Activated naive CD4-positive, alpha-beta T cell treated with anti-CD3 and anti-CD28 coated beads, Interleukin-2, amount 10 ng/mL, durations not matched to agents 7 days and 5 days (primary cell): ENCODE measurements around the gene PEMT.
"Not testable (repeated sequence)": the region's sequence is repeated elsewhere in the genome, so short reads cannot be mapped to it uniquely, and the experiment has no call there.

Experiments used
- CTCF ChIA-PET: fragments of 350-600 bp; sonication (Branson Sonifier 250); formaldehyde crosslinking; loops from one replicate; lab custom pipeline; 2021; ENCODE audit warnings: antibody characterized with exemption; lab: Charles Lee
- DNase-seq: peaks from one replicate; pipeline ENCODE4 v3.0.0-alpha.2; 2020
- H3K27ac Mint-ChIP-seq: one replicate; pipeline ENCODE4 v1.8.0; 2021; ENCODE audit warnings: mild to moderate bottlenecking, moderate library complexity, mixed read lengths
- H3K27me3 Mint-ChIP-seq: one replicate; pipeline ENCODE4 v1.8.0; 2021; ENCODE audit warnings: mild to moderate bottlenecking, mixed read lengths
- H3K36me3 Mint-ChIP-seq: one replicate; pipeline ENCODE4 v1.8.0; 2021; ENCODE audit warnings: mixed read lengths
- H3K4me1 Mint-ChIP-seq: one replicate; pipeline ENCODE4 v1.8.0; 2021; ENCODE audit warnings: mixed read lengths
- H3K4me3 Mint-ChIP-seq: one replicate; pipeline ENCODE4 v1.8.0; 2021; ENCODE audit warnings: mild to moderate bottlenecking, moderate library complexity, mixed read lengths
- H3K9me3 Mint-ChIP-seq: one replicate; pipeline ENCODE4 v1.8.0; 2021; ENCODE audit warnings: mixed read lengths

PEMT gene

GRCh38 chr17:17493249-17493985 lies 98.1 kb downstream of the PEMT start:
- no peaks in the 10 kb centered on the region for H3K9me3 Mint-ChIP-seq
- no peak for DNase-seq
- CTCF ChIA-PET: no interaction called here
- H3K4me3 Mint-ChIP-seq: no peak overlapping the region
- H3K4me1 Mint-ChIP-seq: peaks cover 18% of the 10 kb centered on the region
- H3K36me3 Mint-ChIP-seq: peaks cover 23% of the 10 kb centered on the region
- peaks cover 46% of the 10 kb centered on the region for H3K27me3 Mint-ChIP-seq
- H3K27ac Mint-ChIP-seq: no peak overlapping the region

DNA sequence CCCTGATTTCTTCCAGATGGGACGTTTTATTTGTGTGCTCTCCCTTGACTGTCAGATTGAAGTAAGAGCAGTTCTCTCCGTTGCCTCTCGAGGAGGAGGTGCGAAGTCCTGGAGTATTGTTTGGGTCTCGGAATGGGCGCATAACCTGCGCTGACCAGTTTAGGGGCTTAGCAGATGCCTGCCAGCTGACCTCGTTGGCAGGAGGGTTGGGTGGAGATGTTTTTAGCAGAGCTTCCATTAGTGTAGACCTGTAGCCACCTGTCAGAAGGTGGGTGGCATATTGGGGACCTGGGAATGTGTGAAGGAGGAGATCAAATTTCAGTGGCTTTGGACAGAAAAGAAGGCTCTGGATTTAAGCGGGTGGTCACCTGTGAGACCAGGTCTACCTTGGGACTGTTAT lies 98.9 kb downstream of the PEMT start:
- Mint-ChIP-seq H3K9me3 (no peaks in the 10 kb centered on the region), H3K27ac (no peak overlapping the region), H3K4me3 (no peak overlapping the region), H3K27me3 (peaks cover 38% of the 10 kb centered on the region), H3K36me3 (peaks cover 29% of the 10 kb centered on the region), H3K4me1 (peaks cover 21% of the 10 kb centered on the region)
- no peak for DNase-seq
- CTCF ChIA-PET: no interaction called here

GRCh38 chr17:17492085-17492484 lies 99.4 kb downstream of the PEMT start:
- Mint-ChIP-seq H3K27me3 (peaks cover 33% of the 10 kb centered on the region), H3K4me3 (no peak overlapping the region), H3K36me3 (peaks cover 34% of the 10 kb centered on the region), H3K9me3 (no peaks in the 10 kb centered on the region), H3K27ac (no peak overlapping the region), H3K4me1 (peaks cover 18% of the 10 kb centered on the region)
- CTCF ChIA-PET: interaction anchor here (2.1 kb wide), 1 partner anchor 137 kb away, joined by 7 read pairs; no protein-coding TSS in a partner anchor
- DNase-seq: no peak

GRCh38 chr17:17491546-17491988 lies 99.9 kb downstream of the PEMT start:
- CTCF ChIA-PET: interaction anchor here (2.1 kb wide), 1 partner anchor 137 kb away, joined by 7 read pairs; no protein-coding TSS in a partner anchor
- H3K27ac Mint-ChIP-seq: no peak overlapping the region
- peaks cover 38% of the 10 kb centered on the region for H3K36me3 Mint-ChIP-seq
- DNase-seq: no peak
- no peaks in the 10 kb centered on the region for H3K9me3 Mint-ChIP-seq
- peaks cover 30% of the 10 kb centered on the region for H3K27me3 Mint-ChIP-seq
- H3K4me1 Mint-ChIP-seq: peaks cover 18% of the 10 kb centered on the region
- no peak overlapping the region for H3K4me3 Mint-ChIP-seq

GRCh38 chr17:17491031-17491471 lies 100.5 kb downstream of the PEMT start:
- Mint-ChIP-seq H3K9me3 (no peaks in the 10 kb centered on the region), H3K4me3 (no peak overlapping the region), H3K36me3 (peaks cover 38% of the 10 kb centered on the region), H3K27me3 (peaks cover 29% of the 10 kb centered on the region), H3K27ac (no peak overlapping the region), H3K4me1 (peaks cover 18% of the 10 kb centered on the region)
- CTCF ChIA-PET: interaction anchor here (1.6 to 2.1 kb wide), 2 partner anchors 136 to 150 kb away, joined by 4 to 7 read pairs; no protein-coding TSS in a partner anchor
- DNase-seq: no peak

- H3K4me1 Mint-ChIP-seq: peaks cover 10% of the 10 kb centered on the region
- H3K36me3 Mint-ChIP-seq: peaks cover 42% of the 10 kb centered on the region
- H3K27me3 Mint-ChIP-seq: no peaks in the 10 kb centered on the region
- CTCF ChIA-PET: interaction anchor here (1.3 kb wide), 1 partner anchor 9 kb away, joined by 4 read pairs; no protein-coding TSS in a partner anchor
- H3K9me3 Mint-ChIP-seq: no peaks in the 10 kb centered on the region
- DNase-seq: no peak
- no peak overlapping the region for H3K4me3 Mint-ChIP-seq
- no peak overlapping the region for H3K27ac Mint-ChIP-seq
Measured at GRCh38 chr17:17487998-17488397, 103.5 kb downstream of the PEMT start.

GRCh38 chr17:17486416-17486815 lies 105.1 kb downstream of the PEMT start:
- H3K9me3 Mint-ChIP-seq, H3K4me3 Mint-ChIP-seq, H3K27me3 Mint-ChIP-seq, DNase-seq, H3K27ac Mint-ChIP-seq, CTCF ChIA-PET: not testable (repeated sequence)
- H3K36me3 Mint-ChIP-seq: peaks cover 31% of the 10 kb centered on the region
- H3K4me1 Mint-ChIP-seq: peaks cover 21% of the 10 kb centered on the region

DNA sequence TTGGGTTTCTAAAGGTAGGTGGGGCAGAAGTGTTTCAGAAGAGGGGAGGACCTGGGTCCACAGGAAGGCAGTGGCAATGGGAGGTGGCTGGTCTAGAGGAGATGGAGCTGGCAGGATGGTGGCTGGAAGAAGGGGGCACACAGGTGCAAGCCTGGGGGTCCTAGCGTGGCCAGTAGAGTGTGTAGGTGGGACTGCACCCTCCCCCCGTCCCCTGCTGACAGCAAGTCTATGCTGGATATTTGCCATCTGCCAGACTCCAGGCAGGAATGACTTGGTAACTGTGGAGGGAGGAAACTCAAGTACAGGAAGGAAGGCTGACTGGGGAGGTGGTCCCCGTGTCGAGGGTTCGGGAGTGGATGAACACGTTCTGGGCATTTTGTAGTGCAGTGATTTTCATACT lies 106.1 kb downstream of the PEMT start:
- CTCF ChIA-PET: no interaction called here
- peaks cover 30% of the 10 kb centered on the region for H3K36me3 Mint-ChIP-seq
- peaks cover 29% of the 10 kb centered on the region for H3K4me1 Mint-ChIP-seq
- H3K27ac Mint-ChIP-seq: no peak overlapping the region
- no peaks in the 10 kb centered on the region for H3K9me3 Mint-ChIP-seq
- no peak overlapping the region for H3K4me3 Mint-ChIP-seq
- no peak for DNase-seq
- H3K27me3 Mint-ChIP-seq: no peaks in the 10 kb centered on the region

DNA sequence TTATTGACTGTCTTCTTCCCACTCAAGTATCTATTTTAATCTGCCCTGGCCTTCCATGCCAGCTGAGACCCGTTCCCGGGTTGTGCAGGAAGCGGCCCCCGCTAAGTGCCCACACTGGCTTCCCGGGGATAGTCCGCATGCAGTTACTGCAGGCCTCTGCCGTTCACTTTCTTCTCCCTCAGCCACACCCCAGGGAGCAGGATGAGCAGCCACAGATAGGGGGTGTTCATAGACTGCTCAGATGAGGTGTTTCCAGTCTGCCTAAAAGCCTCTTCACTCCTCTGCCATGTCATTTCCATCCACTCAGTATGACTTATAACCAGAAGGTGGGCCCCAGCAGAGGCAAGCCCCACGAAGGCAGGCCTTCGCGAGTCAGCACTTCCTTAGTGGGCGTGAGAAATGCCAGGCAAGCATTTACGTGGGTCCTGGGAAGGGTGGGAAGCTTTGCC lies 107.0 kb downstream of the PEMT start:
- CTCF ChIA-PET: interaction anchor here (1.0 kb wide), 1 partner anchor 12 kb away, joined by 7 read pairs; the partner anchor contains the start of gene RASD1
- no peaks in the 10 kb centered on the region for H3K9me3 Mint-ChIP-seq
- H3K4me3 Mint-ChIP-seq: no peak overlapping the region
- peaks cover 27% of the 10 kb centered on the region for H3K36me3 Mint-ChIP-seq
- H3K27ac Mint-ChIP-seq: no peak overlapping the region
- DNase-seq: no peak
- peaks cover 35% of the 10 kb centered on the region for H3K4me1 Mint-ChIP-seq
- no peaks in the 10 kb centered on the region for H3K27me3 Mint-ChIP-seq

- peaks cover 52% of the 10 kb centered on the region for H3K4me1 Mint-ChIP-seq
- DNase-seq: no peak
- no peak overlapping the region for H3K27ac Mint-ChIP-seq
- H3K9me3 Mint-ChIP-seq: no peaks in the 10 kb centered on the region
- peaks cover 13% of the 10 kb centered on the region for H3K36me3 Mint-ChIP-seq
- H3K27me3 Mint-ChIP-seq: peaks cover 4% of the 10 kb centered on the region
- no peak overlapping the region for H3K4me3 Mint-ChIP-seq
- CTCF ChIA-PET: interaction anchor here (1.1 kb wide), 1 partner anchor 109 kb away, joined by 3 read pairs; no protein-coding TSS in a partner anchor
Measured at GRCh38 chr17:17481860-17482259, 109.6 kb downstream of the PEMT start.

DNA sequence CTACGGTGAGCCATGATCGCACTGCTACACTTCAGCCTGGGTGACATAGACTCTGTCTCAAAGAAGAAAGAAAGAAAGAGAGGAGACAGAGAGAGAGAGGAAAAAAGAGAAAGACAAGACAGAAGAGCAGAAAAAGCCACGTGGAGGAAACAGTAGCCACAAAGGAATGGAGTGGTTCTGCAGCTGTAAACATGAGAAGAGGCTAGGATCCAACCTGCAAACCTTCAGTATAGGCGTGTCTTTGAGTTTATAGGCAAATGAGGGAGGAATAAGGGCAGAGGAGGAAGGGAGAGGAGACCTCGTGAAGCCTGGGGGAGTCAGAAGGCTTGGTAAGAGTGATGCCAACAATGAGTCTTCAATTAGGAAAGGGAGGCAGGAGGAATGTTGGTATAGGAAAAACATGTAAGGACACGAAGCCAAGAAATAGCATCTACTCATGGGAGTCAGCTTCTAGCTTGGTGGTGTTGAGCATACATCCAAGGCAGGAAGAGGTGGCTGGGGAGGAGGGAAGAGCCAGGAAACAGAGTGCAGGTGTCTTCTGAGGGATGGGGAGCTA lies 110.8 kb downstream of the PEMT start:
- Mint-ChIP-seq H3K27ac (no peak overlapping the region), H3K4me1 (peaks cover 58% of the 10 kb centered on the region), H3K4me3 (no peak overlapping the region), H3K27me3 (peaks cover 7% of the 10 kb centered on the region), H3K36me3 (peaks cover 11% of the 10 kb centered on the region), H3K9me3 (no peaks in the 10 kb centered on the region)
- DNase-seq: no peak
- CTCF ChIA-PET: interaction anchor here (1.1 to 1.2 kb wide), 2 partner anchors 16 to 110 kb away, joined by 3 to 4 read pairs; partner anchors contain the start of gene RASD1

GRCh38 chr17:17479209-17479608 lies 112.3 kb downstream of the PEMT start:
- Mint-ChIP-seq H3K9me3 (no peaks in the 10 kb centered on the region), H3K27ac (no peak overlapping the region), H3K4me1 (peaks cover 56% of the 10 kb centered on the region), H3K4me3 (no peak overlapping the region), H3K36me3 (peaks cover 6% of the 10 kb centered on the region), H3K27me3 (peaks cover 14% of the 10 kb centered on the region)
- CTCF ChIA-PET: no interaction called here
- no peak for DNase-seq

- Mint-ChIP-seq H3K4me1 (peaks cover 47% of the 10 kb centered on the region), H3K27ac (peak within 1 kb of the TSS; percentile 92), H3K4me3 (peak within 1 kb of the TSS; percentile 95), H3K27me3 (peaks cover 21% of the 10 kb centered on the region), H3K36me3 (peaks cover 6% of the 10 kb centered on the region), H3K9me3 (no peaks in the 10 kb centered on the region)
- peak; percentile 94 for DNase-seq
- CTCF ChIA-PET: no interaction called here
Measured at GRCh38 chr17:17476865-17477467, 114.5 kb downstream of the PEMT start, which contains the start of gene MED9. Gene MED9, plus strand, starts transcription at chr17:17477000. Its CDS starts 42 bp downstream, at chr17:17477042.

GRCh38 chr17:17474341-17474740 lies 117.2 kb downstream of the PEMT start:
- no peaks in the 10 kb centered on the region for H3K9me3 Mint-ChIP-seq
- no peak overlapping the region for H3K27ac Mint-ChIP-seq
- H3K27me3 Mint-ChIP-seq: peaks cover 40% of the 10 kb centered on the region
- CTCF ChIA-PET: no interaction called here
- H3K4me1 Mint-ChIP-seq: peaks cover 27% of the 10 kb centered on the region
- DNase-seq: no peak
- H3K4me3 Mint-ChIP-seq: no peak overlapping the region
- peaks cover 6% of the 10 kb centered on the region for H3K36me3 Mint-ChIP-seq
